Transverse colon (tissue), 4 donors: ENCODE measurements around the gene S100A7A. TPM values are rescaled to one million over a fixed set of nuclear protein-coding genes. Genes with fewer than 3 reads are reported as not detected.
"Not testable (repeated sequence)": the region's sequence is repeated elsewhere in the genome, so short reads cannot be mapped to it uniquely, and the experiment has no call there.

ENCODE experiments used
- DNase-seq: peaks from one replicate; pipeline ENCODE4 v3.0.0-alpha.2; 2019
- H3K27ac ChIP-seq, 4 donors: fragments of 200-600 bp; sonication (generic); 2 replicates each; pipeline ENCODE4 v1.5.1; 2016 to 2018; ENCODE audit warnings: inconsistent platforms in 4 of 4
- H3K27me3 ChIP-seq: fragments of 200-600 bp; sonication (generic); 2 replicates; pipeline ENCODE4 v1.5.1; 2017; ENCODE audit warnings: inconsistent platforms
- H3K36me3 ChIP-seq, 4 donors: fragments of 200-600 bp; sonication (generic); 2 replicates each; pipeline ENCODE4 v1.5.1; 2017 to 2019; ENCODE audit warnings: inconsistent platforms in 4 of 4
- H3K4me1 ChIP-seq, 4 donors: fragments of 200-600 bp; sonication (generic); 2 replicates each; pipeline ENCODE4 v1.5.1; 2017 to 2020; ENCODE audit warnings: inconsistent platforms in 4 of 4
- H3K4me3 ChIP-seq, 4 donors: fragments of 200-600 bp; sonication (generic); 1 replicate in 1 of 4; 2 replicates in 3 of 4; pipeline versions ENCODE4 v1.5.1 to v1.6.1; 2017 to 2019; ENCODE audit warnings: inconsistent platforms in 4 of 4
- H3K9me3 ChIP-seq, 2 donors: fragments of 200-600 bp; sonication (generic); 2 replicates each; pipeline ENCODE4 v1.5.1; 2017 to 2019; ENCODE audit warnings: inconsistent platforms in 2 of 2
- CTCF ChIP-seq, 5 experiments: fragments of 200-600 bp in 3 of 5; fragments of 450-650 bp in 2 of 5; sonication (generic) in 3 of 5; IDR thresholded peaks; 1 replicate in 2 of 5; 2 replicates in 3 of 5; pipeline ENCODE4 v1.5.1; 2016 to 2017; ENCODE audit warnings: antibody characterized with exemption in 5 of 5, inconsistent platforms in 3 of 5, mild to moderate bottlenecking in 2 of 5, moderate library complexity in 1 of 5
- EP300 ChIP-seq: sonication (generic); formaldehyde crosslinking; IDR thresholded peaks from one replicate; pipeline ENCODE4 v1.6.1; 2017; ENCODE audit warnings: antibody characterized with exemption, low read depth
- POLR2A ChIP-seq: fragments of 450-650 bp; IDR thresholded peaks from one replicate; pipeline ENCODE4 v1.6.1; 2016; ENCODE audit warnings: antibody characterized with exemption, mild to moderate bottlenecking, moderate library complexity
- POLR2AphosphoS5 ChIP-seq, 3 donors: sonication (generic); formaldehyde crosslinking; IDR thresholded peaks; one replicate each; pipeline ENCODE4 v1.6.1; 2016; ENCODE audit warnings: antibody characterized with exemption in 3 of 3
- WGBS, 2 donors: methylation state at CpG; one replicate each; pipeline ENCODE4 v1.1.5; 2018; ENCODE audit warnings: low coverage in 1 of 2; 5-methylcytosine and 5-hydroxymethylcytosine counted together
- in situ Hi-C, 4 donors: fragments of 200-750 bp; cut with MboI; loops; one replicate each; pipeline versions ENCODE4 v1.15.0 to v1.15.1; 2017; ENCODE audit warnings: low sequenced_read_pairs in 3 of 4, low pct_ligation_motif_present in 1 of 4, low pct_unique_long_range_greater_than_20kb in 1 of 4
- intact Hi-C: fragments of 100-400 bp; cut with DNase I; formaldehyde crosslinking; loops from one replicate; pipeline ENCODE4 v1.15.1; 2023; ENCODE audit warnings: low total_unique reads
- total RNA-seq, 4 donors: library from RNA; depleted of rRNA; stranded (reverse); fragments of >200 nt; gene quantifications; one replicate each; pipeline ENCODE4 v1.1.0, GENCODE V29; 2016

Gene S100A7A
- total RNA-seq, 4 donors from 2014 or later = not detected

GRCh38 chr1:153441238-153441755 is 25.0 kb downstream of the S100A7A start:
- WGBS, 2 donors = 48 to 49% methylated on average over 5 to 7 of the region's 9 CpGs
- in situ Hi-C loops = no loop called here
- Histone ChIP-seq H3K36me3 (no peaks in the 10 kb centered on the region), H3K9me3 (no peaks in the 10 kb centered on the region), H3K4me3 (no peak overlapping the region), H3K4me1 (no peaks in the 10 kb centered on the region), H3K27me3 (peaks cover 6% of the 10 kb centered on the region), H3K27ac (no peak overlapping the region)
- no peak for TF ChIP-seq POLR2A
- TF ChIP-seq POLR2AphosphoS5 (IDR thresholded peaks at IDR 0.05) = no peak
- no peak for TF ChIP-seq EP300
- TF ChIP-seq CTCF (IDR thresholded peaks at IDR 0.05) = no peak
- DNase-seq = no peak
- intact Hi-C loops = no loop called here

- TF ChIP-seq POLR2A (no peak), EP300 (no peak), POLR2AphosphoS5 (IDR thresholded peaks at IDR 0.05) (no peak), CTCF (IDR thresholded peaks at IDR 0.05) (no peak)
- no peak for DNase-seq
- 72% methylated on average over 3 of the region's 4 CpGs; no CpG with 5 or more reads in 1 of the 2 donors for WGBS, 2 donors
- intact Hi-C loops = no loop called here
- Histone ChIP-seq H3K27ac (no peak overlapping the region), H3K36me3 (no peaks in the 10 kb centered on the region), H3K27me3 (peaks cover 6% of the 10 kb centered on the region), H3K9me3 (no peaks in the 10 kb centered on the region), H3K4me3 (no peak overlapping the region), H3K4me1 (no peaks in the 10 kb centered on the region)
- in situ Hi-C loops = no loop called here
These were observed 27.2 kb downstream of the S100A7A start for GRCh38 chr1:153443486-153443885.

GRCh38 chr1:153444078-153444477 is 27.8 kb downstream of the S100A7A start:
- in situ Hi-C loops = no loop called here
- WGBS, 2 donors = 56% methylated on average over 5 of the region's 5 CpGs; no CpG with 5 or more reads in 1 of the 2 donors

GRCh38 chr1:153447498-153448170 is 31.3 kb downstream of the S100A7A start:
- no peaks in the 10 kb centered on the region for H3K9me3 ChIP-seq
- in situ Hi-C loops (no loop called here), intact Hi-C loops (no loop called here)
- no peak overlapping the region for H3K4me3 ChIP-seq
- 71 to 88% methylated on average over 1 of the region's 1 CpG for WGBS, 2 donors
- no peak for DNase-seq
- peaks cover 23% of the 10 kb centered on the region for H3K27me3 ChIP-seq
- H3K36me3 ChIP-seq = no peaks in the 10 kb centered on the region
- no peaks in the 10 kb centered on the region for H3K4me1 ChIP-seq
- no peak overlapping the region for H3K27ac ChIP-seq
- TF ChIP-seq EP300 (no peak), POLR2A (no peak), CTCF (IDR thresholded peaks at IDR 0.05) (no peak), POLR2AphosphoS5 (IDR thresholded peaks at IDR 0.05) (no peak)

More at GRCh38 chr1:153444078-153444477, 27.8 kb downstream of the S100A7A start:
- Histone ChIP-seq H3K36me3 (no peaks in the 10 kb centered on the region), H3K27ac (no peak overlapping the region), H3K4me1 (no peaks in the 10 kb centered on the region), H3K4me3 (no peak overlapping the region), H3K27me3 (peaks cover 6% of the 10 kb centered on the region), H3K9me3 (no peaks in the 10 kb centered on the region)
- TF ChIP-seq EP300 = no peak
- intact Hi-C loops = no loop called here
- DNase-seq = no peak

GRCh38 chr1:153448851-153449250 is 32.5 kb downstream of the S100A7A start:
- in situ Hi-C loops, H3K4me1 ChIP-seq, H3K27ac ChIP-seq, intact Hi-C loops, H3K9me3 ChIP-seq, DNase-seq, H3K36me3 ChIP-seq, H3K4me3 ChIP-seq: not testable (repeated sequence)
- peaks cover 17% of the 10 kb centered on the region for H3K27me3 ChIP-seq
- 65 to 78% methylated on average over 2 to 4 of the region's 4 CpGs for WGBS, 2 donors
